Natural killer cell treated with Interleukin-12 subunit alpha and Interleukin-12 subunit beta and Interleukin-15 and Interleukin-18, amount 100 ng/mL, for 72 hours (primary cell): Measurements from ENCODE around the gene ANGPTL1. TPM values are rescaled to one million over a fixed set of nuclear protein-coding genes. Genes with fewer than 3 reads are reported as not detected.
"Not testable (repeated sequence)": the region's sequence is repeated elsewhere in the genome, so short reads cannot be mapped to it uniquely, and the experiment has no call there.

ENCODE experiments used
- ATAC-seq, 2 donors: fragments of 150-1000 bp; cut with Tn5 transposase in 1 of 2; sonication (Bioruptor Pico), chemical (Tn5 transposase) in 1 of 2; 2 replicates each; pipeline ENCODE4 v1.10.0; 2021
- DNase-seq: peaks from one replicate; pipeline ENCODE4 v3.0.0; 2022; ENCODE audit warnings: low spot score
- H3K27ac Mint-ChIP-seq, 2 donors: 1 replicate in 1 of 2; 2 replicates in 1 of 2; pipeline ENCODE4 v1.8.0; 2022; ENCODE audit warnings: mixed read lengths in 2 of 2, mild to moderate bottlenecking in 1 of 2, moderate library complexity in 1 of 2
- H3K27me3 Mint-ChIP-seq, 2 donors: 1 replicate in 1 of 2; 2 replicates in 1 of 2; pipeline ENCODE4 v1.8.0; 2022; ENCODE audit warnings: mixed read lengths in 2 of 2
- H3K36me3 Mint-ChIP-seq: one replicate; pipeline ENCODE4 v1.8.0; 2022; ENCODE audit warnings: mixed read lengths
- H3K4me1 Mint-ChIP-seq, 2 donors: 1 replicate in 1 of 2; 2 replicates in 1 of 2; pipeline ENCODE4 v1.8.0; 2022; ENCODE audit warnings: low read depth in 2 of 2, mixed read lengths in 2 of 2, mild to moderate bottlenecking in 1 of 2
- H3K4me3 Mint-ChIP-seq: one replicate; pipeline ENCODE4 v1.8.0; 2022; ENCODE audit warnings: mixed read lengths
- H3K9me3 Mint-ChIP-seq: 2 replicates; pipeline ENCODE4 v1.8.0; 2022; ENCODE audit warnings: mixed read lengths
- total RNA-seq, 2 donors: library from RNA; stranded (reverse); gene quantifications; one replicate each; pipeline ENCODE4 v1.2.3, GENCODE V29; 2022

ANGPTL1 gene
- total RNA-seq, 2 donors from 2014 or later: not detected

- not testable (repeated sequence) for ATAC-seq, DNase-seq, H3K4me3 Mint-ChIP-seq
Observed at GRCh38 chr1:178847919-178848318, 23.0 kb downstream of the ANGPTL1 start.

GRCh38 chr1:178847396-178847849, 23.5 kb downstream of the ANGPTL1 start:
- H3K4me3 Mint-ChIP-seq: no peak overlapping the region
- no peak overlapping the region for H3K27ac Mint-ChIP-seq
- no peak for ATAC-seq
- H3K9me3 Mint-ChIP-seq: no peaks in the 10 kb centered on the region
- no peak for DNase-seq
- H3K36me3 Mint-ChIP-seq: no peaks in the 10 kb centered on the region
- no peaks in the 10 kb centered on the region for H3K4me1 Mint-ChIP-seq
- H3K27me3 Mint-ChIP-seq: no peaks in the 10 kb centered on the region

More at GRCh38 chr1:178847919-178848318, 23.0 kb downstream of the ANGPTL1 start:
- not testable (repeated sequence) for H3K27ac Mint-ChIP-seq, H3K9me3 Mint-ChIP-seq, H3K27me3 Mint-ChIP-seq, H3K4me1 Mint-ChIP-seq, H3K36me3 Mint-ChIP-seq

GRCh38 chr1:178846306-178846705, 24.6 kb downstream of the ANGPTL1 start:
- Mint-ChIP-seq H3K36me3 (no peaks in the 10 kb centered on the region), H3K4me3 (no peak overlapping the region), H3K4me1 (no peaks in the 10 kb centered on the region), H3K27ac (no peak overlapping the region), H3K9me3 (no peaks in the 10 kb centered on the region), H3K27me3 (no peaks in the 10 kb centered on the region)
- ATAC-seq: no peak
- DNase-seq: no peak

GRCh38 chr1:178844436-178844835, 26.4 kb downstream of the ANGPTL1 start:
- no peaks in the 10 kb centered on the region for H3K36me3 Mint-ChIP-seq
- H3K27ac Mint-ChIP-seq: no peak overlapping the region
- no peaks in the 10 kb centered on the region for H3K27me3 Mint-ChIP-seq
- H3K4me3 Mint-ChIP-seq: no peak overlapping the region
- no peak for ATAC-seq
- no peak for DNase-seq
- H3K9me3 Mint-ChIP-seq: peaks cover 8% of the 10 kb centered on the region
- no peaks in the 10 kb centered on the region for H3K4me1 Mint-ChIP-seq

- ATAC-seq (no peak), DNase-seq (no peak)
- no peaks in the 10 kb centered on the region for H3K4me1 Mint-ChIP-seq
- peaks cover 0 to 7% of the 10 kb centered on the region in 2 donors for H3K27me3 Mint-ChIP-seq
- no peaks in the 10 kb centered on the region for H3K36me3 Mint-ChIP-seq
- peaks cover 3% of the 10 kb centered on the region for H3K9me3 Mint-ChIP-seq
- H3K27ac Mint-ChIP-seq: no peak overlapping the region
- H3K4me3 Mint-ChIP-seq: no peak overlapping the region
Observed at GRCh38 chr1:178825167-178825566, 45.7 kb downstream of the ANGPTL1 start.

- Mint-ChIP-seq H3K36me3 (no peaks in the 10 kb centered on the region), H3K4me1 (no peaks in the 10 kb centered on the region), H3K4me3 (no peak overlapping the region), H3K27ac (no peak overlapping the region), H3K9me3 (peaks cover 3% of the 10 kb centered on the region), H3K27me3 (peaks cover 0 to 7% of the 10 kb centered on the region in 2 donors)
- DNase-seq: no peak
- ATAC-seq: no peak
Observed at GRCh38 chr1:178821134-178821866, 49.6 kb downstream of the ANGPTL1 start.

- H3K9me3 Mint-ChIP-seq: no peaks in the 10 kb centered on the region
- H3K4me3 Mint-ChIP-seq: no peak overlapping the region
- no peaks in the 10 kb centered on the region for H3K4me1 Mint-ChIP-seq
- H3K27me3 Mint-ChIP-seq: peaks cover 0 to 7% of the 10 kb centered on the region in 2 donors
- H3K27ac Mint-ChIP-seq: no peak overlapping the region
- no peak for DNase-seq
- no peaks in the 10 kb centered on the region for H3K36me3 Mint-ChIP-seq
- ATAC-seq: no peak
Observed at GRCh38 chr1:178819123-178819522, 51.8 kb downstream of the ANGPTL1 start.

GRCh38 chr1:178818416-178818815, 52.5 kb downstream of the ANGPTL1 start:
- H3K27me3 Mint-ChIP-seq: peaks cover 0 to 1% of the 10 kb centered on the region in 2 donors
- no peak overlapping the region for H3K27ac Mint-ChIP-seq
- no peaks in the 10 kb centered on the region for H3K4me1 Mint-ChIP-seq
- no peak overlapping the region for H3K4me3 Mint-ChIP-seq
- DNase-seq (no peak), ATAC-seq (no peak)
- no peaks in the 10 kb centered on the region for H3K36me3 Mint-ChIP-seq
- no peaks in the 10 kb centered on the region for H3K9me3 Mint-ChIP-seq

GRCh38 chr1:178810585-178810984, 60.3 kb downstream of the ANGPTL1 start:
- Mint-ChIP-seq H3K9me3 (no peaks in the 10 kb centered on the region), H3K27ac (no peak overlapping the region), H3K36me3 (no peaks in the 10 kb centered on the region), H3K27me3 (peaks cover 0 to 8% of the 10 kb centered on the region in 2 donors), H3K4me3 (no peak overlapping the region), H3K4me1 (no peaks in the 10 kb centered on the region)
- ATAC-seq (no peak), DNase-seq (no peak)

GRCh38 chr1:178808529-178808928, 62.3 kb downstream of the ANGPTL1 start:
- Mint-ChIP-seq H3K4me3 (no peak overlapping the region), H3K4me1 (no peaks in the 10 kb centered on the region), H3K9me3 (no peaks in the 10 kb centered on the region), H3K27me3 (peaks cover 0 to 10% of the 10 kb centered on the region in 2 donors), H3K27ac (no peak overlapping the region), H3K36me3 (no peaks in the 10 kb centered on the region)
- no peak for DNase-seq
- ATAC-seq: no peak

GRCh38 chr1:178806665-178807300, 64.1 kb downstream of the ANGPTL1 start:
- H3K27me3 Mint-ChIP-seq: peaks cover 0 to 10% of the 10 kb centered on the region in 2 donors

GRCh38 chr1:178802873-178803272, 68.0 kb downstream of the ANGPTL1 start:
- H3K4me1 Mint-ChIP-seq: no peaks in the 10 kb centered on the region
- no peaks in the 10 kb centered on the region for H3K36me3 Mint-ChIP-seq
- peaks cover 0 to 10% of the 10 kb centered on the region in 2 donors for H3K27me3 Mint-ChIP-seq
- no peaks in the 10 kb centered on the region for H3K9me3 Mint-ChIP-seq
- DNase-seq (no peak), ATAC-seq (no peak)
- H3K4me3 Mint-ChIP-seq: no peak overlapping the region
- H3K27ac Mint-ChIP-seq: no peak overlapping the region

More at GRCh38 chr1:178806665-178807300, 64.1 kb downstream of the ANGPTL1 start:
- Mint-ChIP-seq H3K36me3 (no peaks in the 10 kb centered on the region), H3K4me3 (no peak overlapping the region), H3K9me3 (no peaks in the 10 kb centered on the region), H3K27ac (no peak overlapping the region), H3K4me1 (no peaks in the 10 kb centered on the region)
- no peak for ATAC-seq
- no peak for DNase-seq
